Liver (tissue), 9 donors: Measurements from ENCODE around the gene ELAVL3. TPM values are rescaled to one million over a fixed set of nuclear protein-coding genes. Genes with fewer than 3 reads are reported as not detected.
A peak's percentile ranks its signal among the peaks of the same experiment; 100 is the strongest.

Experiments
- DNase-seq: peaks from one replicate; pipeline ENCODE4 v3.0.0-alpha.2; 2017; ENCODE audit warnings: low spot score
- H3K27ac ChIP-seq, 2 donors: one replicate each; pipeline ENCODE4 v1.7.0; 2013; ENCODE audit warnings: inconsistent platforms in 2 of 2, low read length in 2 of 2, control low read depth in 1 of 2, low read depth in 1 of 2, mild to moderate bottlenecking in 1 of 2
- H3K27me3 ChIP-seq, 4 donors: one replicate each; pipeline versions ENCODE4 v1.6.1 to v1.7.0; 2013; ENCODE audit warnings: low read length in 3 of 4, inconsistent platforms in 1 of 4, mild to moderate bottlenecking in 1 of 4, moderate library complexity in 1 of 4; ENCODE audit not compliant: control insufficient read depth in 4 of 4, insufficient read depth in 4 of 4
- H3K36me3 ChIP-seq, 4 donors: one replicate each; pipeline versions ENCODE4 v1.6.1 to v1.7.0; 2013; ENCODE audit warnings: low read length in 3 of 4, mild to moderate bottlenecking in 3 of 4, low read depth in 1 of 4, moderate library complexity in 1 of 4; ENCODE audit not compliant: control insufficient read depth in 4 of 4, insufficient read depth in 3 of 4
- H3K4me1 ChIP-seq, 4 donors: one replicate each; pipeline versions ENCODE4 v1.6.1 to v1.7.0; 2013; ENCODE audit warnings: low read length in 3 of 4, mild to moderate bottlenecking in 3 of 4, moderate library complexity in 1 of 4; ENCODE audit not compliant: control insufficient read depth in 4 of 4, insufficient read depth in 4 of 4
- H3K4me3 ChIP-seq, 3 donors: one replicate each; pipeline versions ENCODE4 v1.6.1 to v1.7.0; 2013; ENCODE audit warnings: low read length in 3 of 3, control low read depth in 1 of 3, low read depth in 1 of 3, mild to moderate bottlenecking in 1 of 3
- H3K9ac ChIP-seq, 2 donors: one replicate each; pipeline ENCODE4 v1.7.0; 2013; ENCODE audit warnings: low read length in 2 of 2, mild to moderate bottlenecking in 2 of 2, moderate library complexity in 2 of 2, control low read depth in 1 of 2, low read depth in 1 of 2
- H3K9me3 ChIP-seq, 4 donors: one replicate each; pipeline versions ENCODE4 v1.6.1 to v1.7.0; 2013; ENCODE audit warnings: low read length in 3 of 4; ENCODE audit not compliant: control insufficient read depth in 4 of 4
- ATF3 ChIP-seq: IDR thresholded peaks from 2 replicates; pipeline ENCODE4 v1.6.1; 2016; ENCODE audit warnings: antibody characterized with exemption
- CTCF ChIP-seq: fragments of 150-350 bp; IDR thresholded peaks from 2 replicates; pipeline ENCODE4 v1.5.1; 2017; ENCODE audit warnings: improper control_type of control experiment, low read depth, low read length; ENCODE audit not compliant: missing input control
- FOXA1 ChIP-seq: IDR thresholded peaks from 2 replicates; pipeline ENCODE4 v1.6.1; 2016; ENCODE audit warnings: antibody characterized with exemption
- FOXA2 ChIP-seq: IDR thresholded peaks from 2 replicates; pipeline ENCODE4 v1.6.1; 2016; ENCODE audit warnings: antibody characterized with exemption
- HNF4A ChIP-seq, 2 donors: conservative IDR thresholded peaks; 2 replicates each; pipeline ENCODE4 v1.6.1; 2016; ENCODE audit warnings: antibody characterized with exemption in 2 of 2, mild to moderate bottlenecking in 2 of 2
- HNF4G ChIP-seq: IDR thresholded peaks from 2 replicates; pipeline ENCODE4 v1.6.1; 2016; ENCODE audit warnings: antibody characterized with exemption
- NR2F2 ChIP-seq: IDR thresholded peaks from 2 replicates; pipeline ENCODE4 v1.6.1; 2016; ENCODE audit warnings: antibody characterized with exemption
- RAD21 ChIP-seq, 2 donors: IDR thresholded peaks; 2 replicates each; pipeline ENCODE4 v1.6.1; 2016; ENCODE audit warnings: antibody characterized with exemption in 2 of 2, mild to moderate bottlenecking in 2 of 2
- RXRA ChIP-seq, 2 donors: IDR thresholded peaks; 2 replicates each; pipeline ENCODE4 v1.6.1; 2017 to 2018; ENCODE audit warnings: antibody characterized with exemption in 2 of 2, mild to moderate bottlenecking in 1 of 2
- SP1 ChIP-seq: IDR thresholded peaks from 2 replicates; pipeline ENCODE4 v1.6.1; 2018; ENCODE audit warnings: antibody characterized with exemption, mild to moderate bottlenecking
- TAF1 ChIP-seq: conservative IDR thresholded peaks from 2 replicates; pipeline ENCODE4 v1.6.1; 2016; ENCODE audit warnings: antibody characterized with exemption, mild to moderate bottlenecking
- YY1 ChIP-seq: IDR thresholded peaks from 2 replicates; pipeline ENCODE4 v1.6.1; 2016; ENCODE audit warnings: antibody characterized with exemption, mild to moderate bottlenecking
- WGBS: extraction: QIAGEN DNeasy Blood & Tissue Kit; methylation state at CpG from one replicate; pipeline ENCODE4 v1.1.7; 2013; 5-methylcytosine and 5-hydroxymethylcytosine counted together
- polyA plus RNA-seq, 2 donors: library from polyadenylated mRNA; stranded (reverse) in 1 of 2; unstranded in 1 of 2; fragments of 200-250 nt in 1 of 2; fragments of >200 nt in 1 of 2; fragmentation: Nextera tagmentation in 1 of 2; extraction: Ambion mirVana in 1 of 2; gene quantifications; one replicate each; pipeline versions ENCODE4 v1.2.1 to v1.2.3, GENCODE V29; 2013 to 2015
- total RNA-seq, 2 donors: library from RNA; depleted of rRNA; stranded (reverse); fragments of >200 nt; gene quantifications; one replicate each; pipeline ENCODE4 v1.2.3, GENCODE V29; 2014
- TF ChIP-seq, protein P1 (sequence below): IDR thresholded peaks from 2 replicates; pipeline ENCODE4 v1.6.1; 2016; ENCODE audit warnings: antibody characterized with exemption
- donor health status: healthy.
- donor health status: healthy.
- donor health status: healthy.
- donor health status: healthy.
- donor health status: healthy.

ELAVL3 gene
- total RNA-seq (not detected), polyA plus RNA-seq (not detected)

DNA sequence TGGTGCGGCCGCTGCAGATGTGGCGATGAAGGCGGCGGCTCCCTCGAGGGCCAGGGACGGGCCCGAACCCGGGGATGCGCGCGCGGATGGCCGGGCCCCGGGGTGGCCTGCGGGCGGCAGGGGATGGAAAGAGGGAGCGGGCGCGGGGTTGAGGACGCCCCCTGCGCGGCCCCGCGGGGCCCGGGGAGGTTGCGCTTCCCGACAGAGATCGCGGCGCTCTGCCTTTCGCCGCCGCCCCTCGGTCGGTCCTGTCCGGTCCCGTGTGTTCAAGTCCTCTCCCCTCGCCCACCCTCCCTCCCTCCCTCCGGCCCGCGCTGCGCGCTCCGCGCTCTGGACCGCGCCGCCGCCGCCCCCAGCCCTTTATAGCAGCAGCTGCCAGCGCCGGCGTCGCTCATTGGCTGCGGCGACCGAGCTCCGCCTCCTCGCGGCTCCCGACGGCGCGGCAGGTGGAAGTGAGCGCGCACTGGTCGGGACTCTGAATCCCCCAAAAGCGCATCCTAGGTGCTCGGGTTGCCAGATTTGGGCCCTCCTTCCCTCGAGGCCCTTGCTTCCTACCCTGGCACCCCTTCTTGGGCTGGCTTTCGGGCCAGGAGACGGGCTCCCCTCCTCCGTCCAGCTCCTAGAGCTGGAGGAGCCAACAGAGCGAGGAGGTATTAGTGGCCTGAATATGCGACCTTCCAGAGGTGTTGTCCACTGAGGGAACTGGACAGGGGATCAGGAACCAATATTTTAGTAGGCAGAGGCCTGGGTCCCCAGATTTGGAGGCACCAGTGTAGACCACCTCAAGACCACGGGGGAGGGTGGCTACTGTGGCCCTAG, at the start of gene ELAVL3:
Gene ELAVL3, minus strand, starts transcription at position 332 of the 819 bp plus-strand sequence. CDS start 438 bp downstream, outside the sequence.
- peaks cover 0 to 3% (median 0%) of the 10 kb centered on the region in 4 donors for H3K27me3 ChIP-seq
- WGBS: 17% methylated on average over 77 of the region's 77 CpGs

DNA sequence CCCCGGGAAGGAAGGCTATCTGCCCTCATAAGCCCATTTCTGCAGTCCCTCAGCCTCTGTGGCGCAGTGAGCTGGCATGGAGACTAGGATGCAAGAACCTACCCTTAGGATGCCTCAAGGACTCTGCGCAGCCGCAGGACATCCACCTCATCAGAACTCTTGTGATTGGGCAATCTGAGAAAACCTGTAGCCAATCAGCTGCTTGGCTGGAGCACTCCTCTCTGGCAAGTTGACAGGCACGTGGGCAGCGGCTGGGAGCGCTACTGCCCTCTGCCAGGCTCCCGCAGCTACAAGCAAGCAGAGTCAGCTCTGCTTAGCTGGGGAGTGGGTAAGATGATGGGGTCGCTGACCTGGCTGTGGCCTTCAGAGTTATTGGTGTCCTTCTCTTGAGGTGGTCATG, 49.6 kb upstream of the ELAVL3 start:
- Histone ChIP-seq H3K27me3 (no peaks in the 10 kb centered on the region), H3K4me3 (no peak overlapping the region), H3K9me3 (no peaks in the 10 kb centered on the region), H3K36me3 (no peaks in the 10 kb centered on the region), H3K9ac (no peak overlapping the region), H3K27ac (peak overlapping the region in 1 of 2 donors; percentile 20), H3K4me1 (peaks cover 6 to 21% (median 12%) of the 10 kb centered on the region in 4 donors)
- TF ChIP-seq, protein P1, sequence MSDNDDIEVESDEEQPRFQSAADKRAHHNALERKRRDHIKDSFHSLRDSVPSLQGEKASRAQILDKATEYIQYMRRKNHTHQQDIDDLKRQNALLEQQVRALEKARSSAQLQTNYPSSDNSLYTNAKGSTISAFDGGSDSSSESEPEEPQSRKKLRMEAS: no peak
- TF ChIP-seq CTCF (no peak), HNF4G (no peak), TAF1 (no peak), SP1 (peak; percentile 70), FOXA2 (no peak), YY1 (no peak), ATF3 (no peak), HNF4A (conservative IDR thresholded peaks at IDR 0.05) (peak in 1 of 2 donors; percentile 45), RXRA (IDR thresholded peaks at IDR 0.05) (peak in 1 of 2 donors; percentile 76), RAD21 (IDR thresholded peaks at IDR 0.05) (peak in 1 of 2 donors; percentile 41)
- 22% methylated on average over 9 of the region's 9 CpGs for WGBS
- DNase-seq: peak; percentile 65

More for the DNA sequence above, at the start of gene ELAVL3:
- Histone ChIP-seq H3K27ac (no peak within 1 kb of the TSS), H3K9ac (no peak within 1 kb of the TSS), H3K9me3 (no peaks in the 10 kb centered on the region), H3K4me3 (peak within 1 kb of the TSS in 1 of 3 donors; percentile 7), H3K36me3 (peaks cover 0 to 5% (median 0%) of the 10 kb centered on the region in 4 donors), H3K4me1 (peaks cover 13 to 20% (median 14%) of the 10 kb centered on the region in 4 donors)
- no peak for TF ChIP-seq FOXA1
- TF ChIP-seq ATF3: no peak
- no peak for TF ChIP-seq TAF1
- no peak for TF ChIP-seq HNF4A (conservative IDR thresholded peaks at IDR 0.05)
- TF ChIP-seq RAD21 (IDR thresholded peaks at IDR 0.05): no peak
- no peak for TF ChIP-seq NR2F2
- TF ChIP-seq RXRA (IDR thresholded peaks at IDR 0.05): no peak
- TF ChIP-seq SP1: no peak
- DNase-seq: no peak
